ENCODE data around the gene RHBDF2.
"Not testable (repeated sequence)": the region's sequence is repeated elsewhere in the genome, so short reads cannot be mapped to it uniquely, and the experiment has no call there.

RHBDF2 gene

GRCh38 chr17:76511668-76512365 is 10.6 kb upstream of the RHBDF2 start:
- WGBS (ENCODE audit: insufficient coverage, insufficient read length) = no CpG with 5 or more reads among the region's 13 CpGs
- no peaks in the 10 kb centered on the region for H3K9me3 ChIP-seq (ENCODE audit: control insufficient read depth, insufficient read depth, low read length)
- no peaks in the 10 kb centered on the region; the same call in 1 of the 2 replicates for H3K27me3 ChIP-seq (ENCODE audit: control insufficient read depth, insufficient read depth, low read length)
- H3K4me1 ChIP-seq (ENCODE audit: control insufficient read depth, insufficient read depth, low read length) = no peaks in the 10 kb centered on the region
- H3K36me3 ChIP-seq (ENCODE audit: control insufficient read depth, insufficient read depth, low read length) = no peaks in the 10 kb centered on the region
- no peak for DNase-seq (ENCODE audit: low read depth, low spot score)
- no peak overlapping the region for H3K27ac ChIP-seq (ENCODE audit: low read length)
- H3K4me3 ChIP-seq (ENCODE audit: low read length) = no peak overlapping the region

GRCh38 chr17:76510831-76511244 is 9.6 kb upstream of the RHBDF2 start:
- no peak for DNase-seq (ENCODE audit: low read depth, low spot score)
- H3K4me1 ChIP-seq (ENCODE audit: control insufficient read depth, insufficient read depth, low read length) = no peaks in the 10 kb centered on the region
- H3K9me3 ChIP-seq (ENCODE audit: control insufficient read depth, insufficient read depth, low read length) = no peaks in the 10 kb centered on the region
- H3K27ac ChIP-seq (ENCODE audit: low read length) = no peak overlapping the region
- no peaks in the 10 kb centered on the region; the same call in 1 of the 2 replicates for H3K27me3 ChIP-seq (ENCODE audit: control insufficient read depth, insufficient read depth, low read length)
- no CpG with 5 or more reads among the region's 9 CpGs for WGBS (ENCODE audit: insufficient coverage, insufficient read length)
- no peaks in the 10 kb centered on the region for H3K36me3 ChIP-seq (ENCODE audit: control insufficient read depth, insufficient read depth, low read length)
- no peak overlapping the region for H3K4me3 ChIP-seq (ENCODE audit: low read length)

- no CpG with 5 or more reads among the region's 14 CpGs for WGBS (ENCODE audit: insufficient coverage, insufficient read length)
- not testable (repeated sequence) for DNase-seq (ENCODE audit: low read depth, low spot score); H3K4me3 ChIP-seq (ENCODE audit: low read length)
Observed at GRCh38 chr17:76508472-76509063, 7.3 kb upstream of the RHBDF2 start.

GRCh38 chr17:76506408-76507345 is 5.5 kb upstream of the RHBDF2 start:
- H3K4me1 ChIP-seq (ENCODE audit: control insufficient read depth, insufficient read depth, low read length) = peaks cover 2% of the 10 kb centered on the region; the same call in 1 of the 2 replicates
- H3K9me3 ChIP-seq (ENCODE audit: control insufficient read depth, insufficient read depth, low read length) = no peaks in the 10 kb centered on the region
- no peak overlapping the region for H3K27ac ChIP-seq (ENCODE audit: low read length)
- no peaks in the 10 kb centered on the region; the same call in 1 of the 2 replicates for H3K27me3 ChIP-seq (ENCODE audit: control insufficient read depth, insufficient read depth, low read length)
- H3K4me3 ChIP-seq (ENCODE audit: low read length) = no peak overlapping the region
- no peak for DNase-seq (ENCODE audit: low read depth, low spot score)
- WGBS (ENCODE audit: insufficient coverage, insufficient read length) = no CpG with 5 or more reads among the region's 24 CpGs
- H3K36me3 ChIP-seq (ENCODE audit: control insufficient read depth, insufficient read depth, low read length) = no peaks in the 10 kb centered on the region

More at GRCh38 chr17:76508472-76509063, 7.3 kb upstream of the RHBDF2 start:
- not testable (repeated sequence) for H3K27me3 ChIP-seq (ENCODE audit: control insufficient read depth, insufficient read depth, low read length); H3K36me3 ChIP-seq (ENCODE audit: control insufficient read depth, insufficient read depth, low read length); H3K4me1 ChIP-seq (ENCODE audit: control insufficient read depth, insufficient read depth, low read length); H3K9me3 ChIP-seq (ENCODE audit: control insufficient read depth, insufficient read depth, low read length); H3K27ac ChIP-seq (ENCODE audit: low read length)

GRCh38 chr17:76504117-76504516 is 2.9 kb upstream of the RHBDF2 start:
- WGBS (ENCODE audit: insufficient coverage, insufficient read length) = no CpG with 5 or more reads among the region's 7 CpGs
- H3K4me1 ChIP-seq (ENCODE audit: control insufficient read depth, insufficient read depth, low read length) = peaks cover 2% of the 10 kb centered on the region
- H3K36me3 ChIP-seq (ENCODE audit: control insufficient read depth, insufficient read depth, low read length) = no peaks in the 10 kb centered on the region
- no peak for DNase-seq (ENCODE audit: low read depth, low spot score)
- no peak overlapping the region for H3K4me3 ChIP-seq (ENCODE audit: low read length)
- H3K27ac ChIP-seq (ENCODE audit: low read length) = no peak overlapping the region
- no peaks in the 10 kb centered on the region for H3K9me3 ChIP-seq (ENCODE audit: control insufficient read depth, insufficient read depth, low read length)
- H3K27me3 ChIP-seq (ENCODE audit: control insufficient read depth, insufficient read depth, low read length) = no peaks in the 10 kb centered on the region

- peaks cover 8% of the 10 kb centered on the region for H3K4me1 ChIP-seq (ENCODE audit: control insufficient read depth, insufficient read depth, low read length)
- DNase-seq (ENCODE audit: low read depth, low spot score) = no peak
- no peak overlapping the region for H3K27ac ChIP-seq (ENCODE audit: low read length)
- H3K36me3 ChIP-seq (ENCODE audit: control insufficient read depth, insufficient read depth, low read length) = no peaks in the 10 kb centered on the region
- H3K9me3 ChIP-seq (ENCODE audit: control insufficient read depth, insufficient read depth, low read length) = no peaks in the 10 kb centered on the region
- no peak overlapping the region for H3K4me3 ChIP-seq (ENCODE audit: low read length)
- WGBS (ENCODE audit: insufficient coverage, insufficient read length) = no CpG with 5 or more reads among the region's 8 CpGs
- H3K27me3 ChIP-seq (ENCODE audit: control insufficient read depth, insufficient read depth, low read length) = no peaks in the 10 kb centered on the region
Observed at GRCh38 chr17:76502341-76503211, 1.4 kb upstream of the RHBDF2 start.

- Histone ChIP-seq H3K36me3 (ENCODE audit: control insufficient read depth, insufficient read depth, low read length) (no peaks in the 10 kb centered on the region), H3K4me3 (ENCODE audit: low read length) (no peak overlapping the region), H3K4me1 (ENCODE audit: control insufficient read depth, insufficient read depth, low read length) (peaks cover 11% of the 10 kb centered on the region), H3K27me3 (ENCODE audit: control insufficient read depth, insufficient read depth, low read length) (no peaks in the 10 kb centered on the region), H3K27ac (ENCODE audit: low read length) (no peak overlapping the region), H3K9me3 (ENCODE audit: control insufficient read depth, insufficient read depth, low read length) (no peaks in the 10 kb centered on the region)
- no CpG with 5 or more reads among the region's 11 CpGs for WGBS (ENCODE audit: insufficient coverage, insufficient read length)
- DNase-seq (ENCODE audit: low read depth, low spot score) = no peak
Observed at GRCh38 chr17:76501827-76502307, 644 bp upstream of the RHBDF2 start.

GRCh38 chr17:76500747-76501017 is 541 bp downstream of the RHBDF2 start:
- Histone ChIP-seq H3K4me1 (ENCODE audit: control insufficient read depth, insufficient read depth, low read length) (peaks cover 11% of the 10 kb centered on the region), H3K27ac (ENCODE audit: low read length) (no peak overlapping the region)

GRCh38 chr17:76500074-76500746 is 1.0 kb downstream of the RHBDF2 start:
- no peaks in the 10 kb centered on the region for H3K27me3 ChIP-seq (ENCODE audit: control insufficient read depth, insufficient read depth, low read length)
- DNase-seq (ENCODE audit: low read depth, low spot score) = no peak
- no peaks in the 10 kb centered on the region for H3K9me3 ChIP-seq (ENCODE audit: control insufficient read depth, insufficient read depth, low read length)
- peaks cover 11% of the 10 kb centered on the region for H3K4me1 ChIP-seq (ENCODE audit: control insufficient read depth, insufficient read depth, low read length)
- no peaks in the 10 kb centered on the region for H3K36me3 ChIP-seq (ENCODE audit: control insufficient read depth, insufficient read depth, low read length)
- no CpG with 5 or more reads among the region's 17 CpGs for WGBS (ENCODE audit: insufficient coverage, insufficient read length)
- no peak overlapping the region for H3K27ac ChIP-seq (ENCODE audit: low read length)
- H3K4me3 ChIP-seq (ENCODE audit: low read length) = peak overlapping the region; percentile 54; the same call in 1 of the 2 replicates

More at GRCh38 chr17:76500747-76501017, 541 bp downstream of the RHBDF2 start:
- no CpG with 5 or more reads among the region's 10 CpGs for WGBS (ENCODE audit: insufficient coverage, insufficient read length)
- Histone ChIP-seq H3K27me3 (ENCODE audit: control insufficient read depth, insufficient read depth, low read length) (no peaks in the 10 kb centered on the region), H3K9me3 (ENCODE audit: control insufficient read depth, insufficient read depth, low read length) (no peaks in the 10 kb centered on the region), H3K36me3 (ENCODE audit: control insufficient read depth, insufficient read depth, low read length) (no peaks in the 10 kb centered on the region), H3K4me3 (ENCODE audit: low read length) (peak overlapping the region; percentile 54)
- no peak for DNase-seq (ENCODE audit: low read depth, low spot score)

Measured in iPS DF 6.9 (cell line).